Measurements from ENCODE around the gene MLXIP.

DNA sequence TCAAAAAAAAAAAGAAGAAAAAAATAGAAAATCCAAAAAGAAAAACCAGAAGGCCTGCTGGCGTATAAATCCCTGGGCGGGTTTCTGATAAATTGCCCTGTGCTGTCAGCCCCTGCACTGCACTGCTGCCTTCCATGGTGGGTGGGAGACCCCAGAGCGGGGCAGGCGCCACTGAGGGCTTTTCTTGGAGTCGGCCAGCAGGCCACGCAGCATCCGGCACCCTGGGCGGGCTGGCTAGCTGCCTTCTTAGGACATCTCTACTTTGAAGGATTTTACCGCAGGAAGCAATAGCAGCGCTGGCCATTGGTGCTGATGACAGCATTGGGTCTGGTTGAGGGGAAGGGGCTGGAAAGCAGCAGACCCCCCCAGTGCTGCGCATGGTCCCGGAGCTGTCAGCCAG is 66.3 kb downstream of the MLXIP start:
- TF ChIP-seq, protein P1, sequence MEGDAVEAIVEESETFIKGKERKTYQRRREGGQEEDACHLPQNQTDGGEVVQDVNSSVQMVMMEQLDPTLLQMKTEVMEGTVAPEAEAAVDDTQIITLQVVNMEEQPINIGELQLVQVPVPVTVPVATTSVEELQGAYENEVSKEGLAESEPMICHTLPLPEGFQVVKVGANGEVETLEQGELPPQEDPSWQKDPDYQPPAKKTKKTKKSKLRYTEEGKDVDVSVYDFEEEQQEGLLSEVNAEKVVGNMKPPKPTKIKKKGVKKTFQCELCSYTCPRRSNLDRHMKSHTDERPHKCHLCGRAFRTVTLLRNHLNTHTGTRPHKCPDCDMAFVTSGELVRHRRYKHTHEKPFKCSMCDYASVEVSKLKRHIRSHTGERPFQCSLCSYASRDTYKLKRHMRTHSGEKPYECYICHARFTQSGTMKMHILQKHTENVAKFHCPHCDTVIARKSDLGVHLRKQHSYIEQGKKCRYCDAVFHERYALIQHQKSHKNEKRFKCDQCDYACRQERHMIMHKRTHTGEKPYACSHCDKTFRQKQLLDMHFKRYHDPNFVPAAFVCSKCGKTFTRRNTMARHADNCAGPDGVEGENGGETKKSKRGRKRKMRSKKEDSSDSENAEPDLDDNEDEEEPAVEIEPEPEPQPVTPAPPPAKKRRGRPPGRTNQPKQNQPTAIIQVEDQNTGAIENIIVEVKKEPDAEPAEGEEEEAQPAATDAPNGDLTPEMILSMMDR (IDR thresholded peaks at IDR 0.05; ENCODE audit: insufficient read depth, low read length, poor library complexity, severe bottlenecking), result no peak
- TF ChIP-seq EZH2phosphoT487 (conservative IDR thresholded peaks at IDR 0.05; ENCODE audit: low read length), result no peak
